Erythroblast (primary cell): ENCODE measurements around the gene TTLL4.

Experiments
- GATA1 ChIP-seq: IDR thresholded peaks from 2 replicates; pipeline ENCODE4 v1.6.1; 2011; ENCODE audit warnings: low read depth, mild to moderate bottlenecking, control low read depth, low read length, moderate library complexity
- POLR2A ChIP-seq: IDR thresholded peaks from 2 replicates; pipeline ENCODE4 v1.6.1; 2011; ENCODE audit warnings: mild to moderate bottlenecking, low read length

DNA sequence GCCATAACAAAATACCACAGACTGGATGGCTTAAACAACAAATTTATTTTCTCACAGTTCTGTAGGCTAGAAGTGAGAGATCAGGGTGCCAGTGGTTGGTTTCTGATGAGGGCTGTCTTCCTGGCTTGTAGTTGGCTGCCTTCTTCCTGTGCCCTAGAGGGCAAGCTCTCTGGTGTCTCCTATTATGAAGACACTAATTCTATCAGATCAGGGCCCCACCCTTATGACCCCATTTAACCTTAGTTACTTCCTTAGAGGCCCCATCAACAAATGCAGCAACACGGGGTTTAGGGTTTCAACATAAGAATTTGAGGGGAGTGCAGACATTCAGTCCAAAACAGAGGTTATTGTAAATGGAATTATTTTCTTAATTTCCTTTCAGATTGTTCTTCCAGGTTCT lies 94.2 kb downstream of the TTLL4 start:
- TF ChIP-seq POLR2A (no peak), GATA1 (no peak)
